ENCODE measurements around the gene NKX6-1. TPM values are rescaled to one million over a fixed set of nuclear protein-coding genes. Genes with fewer than 3 reads are reported as not detected.

The NKX6-1 gene
- total and polyA plus RNA-seq, 3 experiments from 2014 or later: not detected

GRCh38 chr4:84496706-84497503, 2.2 kb downstream of the NKX6-1 start:
- ChIA-PET CTCF (no interaction called here), POLR2A (no interaction called here)
- H3K27ac ChIP-seq (ENCODE audit: low read depth, low read length): no peak overlapping the region
- H3K27me3 ChIP-seq (ENCODE audit: insufficient read depth, low read length, poor library complexity, severe bottlenecking): peaks cover 69% of the 10 kb centered on the region
- Mint-ChIP-seq H3K9me3 (peaks cover 4 to 39% (median 27%) of the 10 kb centered on the region in 5 donors), H3K4me3 (peak overlapping the region in 5 of 7 donors; percentile 37 to 78 (median 46)), H3K36me3 (peaks cover 0 to 8% (median 0%) of the 10 kb centered on the region in 3 donors), H3K27ac (no peak overlapping the region), H3K4me1 (peaks cover 15 to 29% (median 22%) of the 10 kb centered on the region in 3 donors), H3K27me3 (peaks cover 77 to 89% of the 10 kb centered on the region in 2 donors)
- DNase-seq: no peak
- H3K9me3 ChIP-seq (ENCODE audit: low read length): no peaks in the 10 kb centered on the region
- H3K4me1 ChIP-seq (ENCODE audit: insufficient read depth, low read length): peaks cover 7% of the 10 kb centered on the region
- H3K4me3 ChIP-seq (ENCODE audit: low read length): no peak overlapping the region
- no peaks in the 10 kb centered on the region for H3K36me3 ChIP-seq (ENCODE audit: insufficient read depth, low read length)

DNA sequence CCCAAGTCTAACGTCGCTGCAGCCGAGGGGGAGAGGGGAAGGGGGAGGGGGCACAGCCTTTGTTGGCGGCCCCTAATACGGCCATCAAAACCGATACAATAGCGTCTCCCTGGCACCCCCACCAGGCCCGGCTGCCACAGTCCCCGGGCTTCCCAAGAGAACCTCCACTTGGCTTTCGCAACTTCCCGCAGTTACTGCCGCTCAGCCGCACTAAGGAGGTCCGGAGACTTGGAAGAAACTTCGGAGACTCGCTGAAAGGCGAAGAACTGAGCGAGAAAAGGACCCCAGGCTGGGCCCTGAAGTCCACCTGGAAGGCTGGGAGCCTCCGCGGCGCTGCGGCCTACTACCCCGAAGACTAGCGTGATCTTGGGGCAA, 2.8 kb downstream of the NKX6-1 start:
- H3K4me1 ChIP-seq (ENCODE audit: insufficient read depth, low read length): peaks cover 7% of the 10 kb centered on the region
- H3K9me3 ChIP-seq (ENCODE audit: low read length): no peaks in the 10 kb centered on the region
- DNase-seq: no peak
- H3K36me3 ChIP-seq (ENCODE audit: insufficient read depth, low read length): no peaks in the 10 kb centered on the region
- peaks cover 0 to 8% (median 0%) of the 10 kb centered on the region in 3 donors for H3K36me3 Mint-ChIP-seq
- peaks cover 15 to 29% (median 22%) of the 10 kb centered on the region in 3 donors for H3K4me1 Mint-ChIP-seq
- CTCF ChIA-PET: no interaction called here
- H3K27ac ChIP-seq (ENCODE audit: low read depth, low read length): no peak overlapping the region
- H3K4me3 ChIP-seq (ENCODE audit: low read length): no peak overlapping the region
- H3K27me3 Mint-ChIP-seq: peaks cover 74 to 89% of the 10 kb centered on the region in 2 donors
- H3K27me3 ChIP-seq (ENCODE audit: insufficient read depth, low read length, poor library complexity, severe bottlenecking): peaks cover 68% of the 10 kb centered on the region
- H3K27ac Mint-ChIP-seq: no peak overlapping the region
- POLR2A ChIA-PET: no interaction called here
- no peak overlapping the region for H3K4me3 Mint-ChIP-seq
- H3K9me3 Mint-ChIP-seq: peaks cover 5 to 39% (median 27%) of the 10 kb centered on the region in 5 donors

DNA sequence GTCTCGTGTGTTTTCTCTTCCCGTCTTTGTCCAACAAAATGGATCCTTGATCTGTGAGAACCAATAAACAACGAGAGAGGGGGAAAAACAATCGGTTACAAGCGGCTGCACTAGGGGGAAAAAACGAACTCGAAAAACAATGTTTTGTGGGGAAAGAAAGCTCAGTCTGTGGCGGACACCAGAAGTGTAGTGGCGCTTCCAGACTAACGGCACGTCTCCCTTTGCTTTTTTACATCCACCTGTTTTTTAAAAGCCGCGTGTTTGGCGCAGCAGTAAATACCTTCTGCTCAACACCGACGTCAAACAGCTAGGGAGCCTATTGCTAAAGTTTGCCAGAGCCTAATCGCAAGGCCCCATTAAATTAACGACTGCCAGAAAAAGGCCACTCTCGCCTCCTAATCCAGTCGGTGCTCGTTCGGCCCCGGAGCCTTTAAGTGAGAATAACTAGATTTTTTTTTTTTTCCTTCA, 3.3 kb downstream of the NKX6-1 start:
- CTCF ChIA-PET: no interaction called here
- POLR2A ChIA-PET: no interaction called here
- Histone ChIP-seq H3K9me3 (ENCODE audit: low read length) (no peaks in the 10 kb centered on the region), H3K36me3 (ENCODE audit: insufficient read depth, low read length) (no peaks in the 10 kb centered on the region), H3K27ac (ENCODE audit: low read depth, low read length) (no peak overlapping the region), H3K4me3 (ENCODE audit: low read length) (no peak overlapping the region), H3K27me3 (ENCODE audit: insufficient read depth, low read length, poor library complexity, severe bottlenecking) (peaks cover 63% of the 10 kb centered on the region), H3K4me1 (ENCODE audit: insufficient read depth, low read length) (peaks cover 7% of the 10 kb centered on the region)
- peaks cover 0 to 8% (median 0%) of the 10 kb centered on the region in 3 donors for H3K36me3 Mint-ChIP-seq
- peak overlapping the region in 2 of 7 donors; percentile 12 to 83 for H3K4me3 Mint-ChIP-seq
- H3K27me3 Mint-ChIP-seq: peaks cover 74 to 89% of the 10 kb centered on the region in 2 donors
- peak overlapping the region in 1 of 8 donors; percentile 14 for H3K27ac Mint-ChIP-seq
- DNase-seq: no peak
- H3K4me1 Mint-ChIP-seq: peaks cover 15 to 29% (median 22%) of the 10 kb centered on the region in 3 donors
- peaks cover 10 to 42% (median 27%) of the 10 kb centered on the region in 5 donors for H3K9me3 Mint-ChIP-seq

DNA sequence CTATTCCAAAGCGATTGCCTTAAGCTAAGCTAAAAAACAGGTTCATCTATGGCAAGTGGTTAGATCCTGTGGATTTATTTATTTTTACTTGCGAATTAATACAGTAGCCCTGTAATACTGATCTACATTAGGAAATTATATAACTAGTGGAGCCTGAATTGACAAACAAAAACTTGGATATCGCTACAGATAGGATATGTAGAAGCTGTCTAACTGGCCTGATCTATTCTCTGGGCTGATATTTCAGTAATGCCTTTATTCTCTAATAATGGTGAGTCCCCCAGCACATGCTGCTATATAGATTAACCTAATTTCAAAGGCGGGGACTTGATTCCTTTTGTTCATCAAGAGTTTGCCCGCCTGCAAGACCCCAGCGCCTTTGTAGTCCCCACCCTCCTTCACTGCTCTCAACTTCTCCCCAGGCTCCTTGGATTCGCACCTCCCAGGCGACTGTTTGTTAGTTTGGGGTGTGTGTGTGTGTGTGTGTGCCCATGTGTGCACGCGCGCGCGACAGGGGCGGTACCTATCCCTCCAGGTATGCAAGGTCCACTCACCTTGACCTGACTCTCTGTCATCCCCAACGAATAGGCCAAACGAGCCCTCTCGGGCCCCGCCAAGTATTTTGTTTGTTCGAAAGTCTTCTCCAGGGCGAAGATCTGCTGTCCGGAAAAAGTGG, 3.8 kb downstream of the NKX6-1 start:
- Histone ChIP-seq H3K9me3 (ENCODE audit: low read length) (no peaks in the 10 kb centered on the region), H3K27me3 (ENCODE audit: insufficient read depth, low read length, poor library complexity, severe bottlenecking) (peaks cover 57% of the 10 kb centered on the region), H3K36me3 (ENCODE audit: insufficient read depth, low read length) (no peaks in the 10 kb centered on the region), H3K4me3 (ENCODE audit: low read length) (no peak overlapping the region), H3K4me1 (ENCODE audit: insufficient read depth, low read length) (peaks cover 7% of the 10 kb centered on the region), H3K27ac (ENCODE audit: low read depth, low read length) (no peak overlapping the region)
- H3K36me3 Mint-ChIP-seq: peaks cover 0 to 5% (median 0%) of the 10 kb centered on the region in 3 donors
- H3K27ac Mint-ChIP-seq: peak overlapping the region in 1 of 8 donors; percentile 14
- peak overlapping the region in 1 of 7 donors; percentile 12 for H3K4me3 Mint-ChIP-seq
- peaks cover 8 to 36% (median 29%) of the 10 kb centered on the region in 5 donors for H3K9me3 Mint-ChIP-seq
- H3K27me3 Mint-ChIP-seq: peaks cover 76 to 89% of the 10 kb centered on the region in 2 donors
- CTCF ChIA-PET: no interaction called here
- POLR2A ChIA-PET: no interaction called here
- H3K4me1 Mint-ChIP-seq: peaks cover 15 to 29% (median 18%) of the 10 kb centered on the region in 3 donors
- no peak for DNase-seq

DNA sequence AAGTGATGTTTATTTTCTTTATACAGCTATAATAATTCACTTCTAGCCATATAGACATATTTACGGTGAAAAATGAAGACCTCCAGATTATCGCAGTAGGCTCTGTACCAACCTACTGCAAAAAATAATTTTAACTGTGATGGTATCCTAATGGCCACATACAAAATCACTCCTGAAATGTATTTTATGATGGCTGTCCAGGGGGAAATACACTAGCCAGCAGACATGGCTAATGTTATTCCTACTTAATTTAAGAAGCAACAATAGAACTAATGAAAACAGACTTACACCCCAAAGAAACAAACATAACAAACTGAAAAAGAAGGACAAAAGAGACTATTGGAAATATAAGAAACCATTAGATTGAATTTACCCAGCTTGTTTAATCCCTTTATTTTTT, 4.6 kb downstream of the NKX6-1 start:
- DNase-seq: no peak
- CTCF ChIA-PET: no interaction called here

DNA sequence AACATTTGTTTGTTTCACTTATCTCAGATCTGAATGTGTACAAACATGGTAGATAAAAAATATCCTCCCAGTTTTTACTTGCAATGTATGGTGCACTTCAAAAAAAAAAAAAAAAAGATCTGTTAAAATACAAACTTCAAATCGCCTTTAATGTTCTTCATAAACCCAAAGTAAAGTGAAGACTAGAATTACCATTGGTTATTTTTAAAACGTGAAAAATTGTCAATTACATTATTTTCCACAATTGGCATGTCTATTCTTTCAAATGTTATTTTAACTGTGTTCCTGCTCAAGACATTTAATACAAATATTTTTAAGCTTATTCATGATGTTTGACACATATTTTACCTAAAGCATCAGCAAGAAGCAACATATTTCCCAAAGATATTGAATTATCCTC, 5.0 kb downstream of the NKX6-1 start:
- Histone ChIP-seq H3K27ac (ENCODE audit: low read depth, low read length) (no peak overlapping the region), H3K27me3 (ENCODE audit: insufficient read depth, low read length, poor library complexity, severe bottlenecking) (peaks cover 46% of the 10 kb centered on the region), H3K9me3 (ENCODE audit: low read length) (no peaks in the 10 kb centered on the region), H3K4me3 (ENCODE audit: low read length) (no peak overlapping the region), H3K36me3 (ENCODE audit: insufficient read depth, low read length) (no peaks in the 10 kb centered on the region), H3K4me1 (ENCODE audit: insufficient read depth, low read length) (peaks cover 6% of the 10 kb centered on the region)
- no peak for DNase-seq
- H3K4me3 Mint-ChIP-seq: no peak overlapping the region
- H3K27ac Mint-ChIP-seq: no peak overlapping the region
- POLR2A ChIA-PET: no interaction called here
- peaks cover 10 to 20% (median 14%) of the 10 kb centered on the region in 3 donors for H3K4me1 Mint-ChIP-seq
- H3K27me3 Mint-ChIP-seq: peaks cover 78 to 91% of the 10 kb centered on the region in 2 donors
- no peaks in the 10 kb centered on the region for H3K36me3 Mint-ChIP-seq
- CTCF ChIA-PET: no interaction called here
- peaks cover 8 to 32% (median 25%) of the 10 kb centered on the region in 5 donors for H3K9me3 Mint-ChIP-seq

More for the DNA sequence above, 4.6 kb downstream of the NKX6-1 start:
- H3K4me1 ChIP-seq (ENCODE audit: insufficient read depth, low read length): peaks cover 7% of the 10 kb centered on the region
- H3K27ac Mint-ChIP-seq: no peak overlapping the region
- peaks cover 50% of the 10 kb centered on the region for H3K27me3 ChIP-seq (ENCODE audit: insufficient read depth, low read length, poor library complexity, severe bottlenecking)
- H3K27me3 Mint-ChIP-seq: peaks cover 76 to 89% of the 10 kb centered on the region in 2 donors
- no peak overlapping the region for H3K4me3 Mint-ChIP-seq
- no peaks in the 10 kb centered on the region for H3K36me3 Mint-ChIP-seq
- no peaks in the 10 kb centered on the region for H3K9me3 ChIP-seq (ENCODE audit: low read length)
- H3K4me3 ChIP-seq (ENCODE audit: low read length): no peak overlapping the region
- H3K27ac ChIP-seq (ENCODE audit: low read depth, low read length): no peak overlapping the region
- peaks cover 11 to 23% (median 14%) of the 10 kb centered on the region in 3 donors for H3K4me1 Mint-ChIP-seq
- peaks cover 8 to 32% (median 25%) of the 10 kb centered on the region in 5 donors for H3K9me3 Mint-ChIP-seq
- POLR2A ChIA-PET: no interaction called here
- H3K36me3 ChIP-seq (ENCODE audit: insufficient read depth, low read length): no peaks in the 10 kb centered on the region

- peak overlapping the region in 2 of 7 donors; percentile 34 to 62 for H3K4me3 Mint-ChIP-seq
- peaks cover 8 to 30% (median 22%) of the 10 kb centered on the region in 5 donors for H3K9me3 Mint-ChIP-seq
- ChIA-PET CTCF (no interaction called here), POLR2A (no interaction called here)
- H3K27ac ChIP-seq (ENCODE audit: low read depth, low read length): no peak overlapping the region
- peak overlapping the region in 1 of 8 donors; percentile 43 for H3K27ac Mint-ChIP-seq
- no peaks in the 10 kb centered on the region for H3K36me3 ChIP-seq (ENCODE audit: insufficient read depth, low read length)
- no peaks in the 10 kb centered on the region for H3K4me1 ChIP-seq (ENCODE audit: insufficient read depth, low read length)
- no peaks in the 10 kb centered on the region for H3K36me3 Mint-ChIP-seq
- no peak overlapping the region for H3K4me3 ChIP-seq (ENCODE audit: low read length)
- H3K9me3 ChIP-seq (ENCODE audit: low read length): no peaks in the 10 kb centered on the region
- DNase-seq: no peak
- peaks cover 38% of the 10 kb centered on the region for H3K27me3 ChIP-seq (ENCODE audit: insufficient read depth, low read length, poor library complexity, severe bottlenecking)
- peaks cover 78 to 91% of the 10 kb centered on the region in 2 donors for H3K27me3 Mint-ChIP-seq
- H3K4me1 Mint-ChIP-seq: peaks cover 5 to 12% (median 10%) of the 10 kb centered on the region in 3 donors
These were observed 5.8 kb downstream of the NKX6-1 start for GRCh38 chr4:84493092-84493850.
